ENCODE results near the gene THRB.

Gene THRB

DNA sequence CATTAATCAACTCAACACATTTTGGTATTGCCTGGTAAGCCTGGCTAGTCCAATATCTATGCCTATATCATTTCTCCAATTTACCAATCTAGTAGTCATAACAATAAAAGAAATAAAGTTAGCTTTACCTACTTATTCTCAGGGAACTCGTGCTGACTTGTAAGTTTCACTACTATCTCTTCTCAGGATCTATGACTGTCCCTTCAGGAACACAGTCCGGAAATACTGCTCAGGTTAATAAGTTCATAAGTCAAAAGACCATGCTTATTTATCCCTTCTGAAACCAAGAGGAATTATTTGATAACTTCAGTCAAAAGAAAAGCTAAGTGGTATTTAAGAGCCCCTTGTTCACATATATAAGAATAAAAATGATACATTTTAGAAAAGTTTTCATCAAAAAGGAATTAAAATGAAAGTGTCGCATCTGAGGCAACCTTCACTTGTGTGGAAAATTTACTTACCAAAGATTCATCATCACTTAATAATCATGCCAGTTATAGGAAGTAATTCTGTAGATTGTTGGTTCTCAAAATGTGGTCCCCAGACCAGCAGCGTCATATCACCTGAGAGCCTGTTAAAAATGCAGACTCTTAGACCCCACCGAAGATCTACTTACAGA is 15.5 kb upstream of the THRB start:
- DNase-seq = no peak

DNA sequence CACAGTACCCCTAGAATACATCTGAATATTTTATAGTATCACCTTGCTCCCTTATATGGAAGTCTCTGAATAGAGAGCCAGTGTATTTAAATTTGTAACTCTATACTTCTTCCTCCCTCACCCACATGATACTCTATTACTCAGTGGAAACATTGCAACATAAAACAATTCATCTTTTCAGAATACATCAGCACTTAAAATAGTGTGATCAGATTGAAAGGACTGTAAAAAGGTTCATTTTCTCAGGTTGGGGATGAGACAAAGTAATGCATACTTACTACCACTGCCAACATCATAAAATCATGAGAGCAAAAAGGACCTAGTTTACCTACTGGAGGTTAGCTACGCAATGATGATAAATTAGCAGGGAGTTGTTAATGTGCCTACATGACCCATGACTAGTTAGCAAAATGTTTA is 13.8 kb upstream of the THRB start:
- no peak for DNase-seq

DNA sequence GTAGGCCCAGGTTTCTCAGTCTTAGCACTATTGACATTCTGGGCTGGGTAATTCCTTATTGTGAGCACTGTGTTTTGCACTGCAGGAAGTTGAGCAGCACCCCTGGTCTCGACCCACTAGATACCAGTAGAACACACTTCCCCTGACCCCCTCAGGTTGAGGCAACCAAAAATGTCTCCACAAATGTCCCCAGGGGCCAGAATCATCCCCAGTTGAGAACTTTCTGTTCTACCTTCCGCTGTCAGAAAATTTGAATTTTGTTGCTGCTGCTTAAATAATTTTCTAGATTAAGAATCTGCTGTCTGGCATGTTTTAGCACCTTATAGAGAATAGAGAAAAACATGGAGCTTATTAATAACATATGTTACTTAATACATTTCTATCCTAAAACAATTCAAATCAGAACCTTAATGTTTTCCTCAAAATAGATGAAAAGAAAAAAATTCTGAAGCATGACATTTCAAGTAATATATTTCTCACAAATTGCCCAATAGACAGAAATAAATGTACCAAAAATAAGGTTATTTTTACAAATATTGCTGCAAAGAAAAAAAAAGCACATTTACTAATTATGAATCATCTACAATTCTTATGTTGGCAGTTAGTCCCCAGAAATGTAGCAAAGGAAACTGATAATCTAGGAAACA is 13.2 kb upstream of the THRB start:
- no peak for DNase-seq

DNA sequence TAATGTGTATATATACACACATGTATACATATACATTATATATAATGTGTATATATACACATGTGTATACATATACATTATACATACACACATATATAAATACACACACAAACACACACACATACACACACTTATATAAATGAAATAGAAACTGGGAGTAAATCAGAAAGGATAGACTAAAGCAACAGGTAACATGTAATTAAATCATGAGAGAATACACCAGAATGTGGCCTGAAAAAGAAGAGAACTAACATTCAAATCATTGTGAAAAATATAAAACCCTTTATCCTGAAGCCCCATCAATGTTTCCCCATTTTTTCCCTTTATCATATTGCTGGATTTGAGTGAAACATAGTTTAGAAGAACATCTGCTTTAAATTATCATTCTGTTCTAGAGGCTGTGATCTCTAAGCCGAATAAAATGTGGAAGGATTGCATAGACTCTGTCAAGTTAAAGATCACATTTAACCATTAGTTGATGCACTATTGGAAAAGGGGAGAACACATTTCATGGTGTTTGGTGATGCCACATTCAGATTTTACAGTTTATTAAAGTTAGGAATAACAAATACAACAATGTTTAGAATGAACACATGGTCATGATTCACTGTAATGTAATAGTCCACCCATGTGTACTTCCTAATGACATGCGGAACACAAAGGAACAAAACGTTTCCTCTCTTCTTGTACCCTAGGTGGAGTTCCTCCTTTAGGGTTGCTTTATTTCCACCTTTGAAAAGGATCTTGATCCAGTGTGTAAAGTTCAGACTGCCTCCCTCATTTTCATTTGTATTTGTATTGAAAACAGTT is 12.5 kb upstream of the THRB start:
- no peak for DNase-seq

DNA sequence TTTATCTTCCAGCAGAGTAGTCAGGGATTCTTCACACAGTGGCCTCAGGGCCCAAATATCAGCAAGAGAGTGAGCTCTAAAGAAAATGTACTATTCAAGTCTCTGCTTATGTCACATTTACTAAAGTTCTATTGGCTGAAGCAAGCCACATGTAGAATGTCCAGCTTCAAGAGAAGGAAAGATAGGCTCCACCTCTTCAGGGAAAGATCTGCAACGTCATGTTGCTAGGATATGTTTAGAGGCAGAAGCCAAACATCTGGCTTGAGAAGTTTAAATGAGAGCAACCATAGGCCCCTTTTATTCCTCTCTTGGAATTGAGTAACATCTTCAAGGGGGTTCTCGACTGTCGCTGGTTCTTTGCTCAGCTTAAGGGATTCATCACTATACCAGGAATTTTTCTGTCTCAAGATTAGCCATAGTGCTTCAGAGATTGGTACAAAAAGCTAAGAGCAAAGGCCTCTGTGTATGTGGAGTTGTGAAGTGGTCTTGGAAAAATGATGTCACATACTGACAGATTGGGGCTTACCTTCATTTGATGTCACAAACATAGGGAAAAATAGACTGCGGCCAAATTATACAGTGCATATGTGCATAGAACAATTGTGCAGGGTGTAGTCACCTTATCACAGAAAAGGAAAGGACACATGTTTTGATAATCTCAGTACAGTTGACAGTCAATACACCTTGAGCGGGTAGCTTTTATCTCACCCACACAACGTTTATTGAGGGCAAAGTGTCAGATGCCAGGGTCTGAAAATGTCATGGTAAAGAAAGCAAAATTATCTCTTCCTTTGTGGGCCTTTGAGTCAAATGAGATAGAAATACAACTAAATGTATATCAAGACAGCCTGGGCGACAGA is 11.3 kb upstream of the THRB start:
- peak; percentile 94 for DNase-seq

DNA sequence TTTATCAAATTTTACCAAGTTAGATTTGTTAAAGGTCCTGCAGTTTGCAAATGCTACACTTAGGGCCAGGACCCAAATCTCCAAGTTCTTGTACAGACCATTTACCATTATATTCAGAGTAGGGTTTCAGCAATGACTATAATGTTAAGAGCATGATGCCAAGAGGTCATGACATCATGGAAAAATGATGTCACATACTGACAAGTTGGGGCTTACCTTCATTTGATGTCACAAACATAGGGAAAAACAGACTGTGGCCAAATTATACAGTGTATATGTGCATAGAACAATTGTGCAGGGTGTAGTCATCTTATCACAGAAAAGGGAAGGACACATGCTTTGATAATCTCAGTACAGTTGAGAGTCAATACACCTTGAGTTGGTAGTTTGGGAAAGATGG is 10.1 kb upstream of the THRB start:
- DNase-seq = peak; percentile 37

DNA sequence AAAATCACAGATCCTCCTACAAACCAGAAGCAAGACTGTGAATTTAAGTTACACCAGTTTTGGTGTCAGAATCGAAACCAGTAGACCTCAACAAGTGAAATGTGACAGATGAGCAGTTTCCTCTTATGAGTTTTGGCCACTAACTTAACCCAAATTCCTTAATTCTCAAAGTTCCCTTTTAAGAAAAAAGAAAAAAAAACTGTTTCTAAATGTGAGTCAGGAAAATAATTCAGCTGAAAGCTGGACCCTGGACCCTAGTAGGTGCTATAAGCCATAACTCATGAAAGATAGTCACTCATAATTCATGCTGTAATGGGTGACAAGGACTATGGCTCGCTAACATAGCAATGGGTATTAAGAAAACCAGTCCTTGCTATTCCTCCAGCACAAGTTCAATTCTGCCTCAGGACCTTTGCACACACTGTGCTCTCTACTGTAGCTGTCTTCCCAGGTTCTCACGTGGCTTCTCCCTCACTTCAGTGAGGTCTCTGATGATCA is 9.0 kb upstream of the THRB start:
- no peak for DNase-seq

DNA sequence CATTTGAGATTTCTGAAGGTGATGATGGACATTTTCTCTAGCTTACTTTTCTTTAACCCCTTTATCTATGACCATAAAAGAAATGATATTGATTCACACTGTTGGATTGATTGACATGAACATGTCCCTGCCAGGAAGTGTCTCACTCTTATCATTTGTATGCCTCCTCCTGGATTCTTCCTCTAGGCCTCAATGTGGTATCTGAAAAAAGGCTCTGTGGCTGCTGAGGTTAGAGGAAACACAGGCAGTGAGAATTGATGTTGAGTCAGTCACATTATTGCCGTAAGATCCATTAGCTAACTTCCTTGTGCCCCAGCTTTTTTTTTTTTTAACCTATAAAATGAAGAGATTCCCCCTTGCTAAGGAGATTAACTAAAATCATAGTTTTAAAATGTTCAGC is 8.0 kb upstream of the THRB start:
- DNase-seq = peak; percentile 72

DNA sequence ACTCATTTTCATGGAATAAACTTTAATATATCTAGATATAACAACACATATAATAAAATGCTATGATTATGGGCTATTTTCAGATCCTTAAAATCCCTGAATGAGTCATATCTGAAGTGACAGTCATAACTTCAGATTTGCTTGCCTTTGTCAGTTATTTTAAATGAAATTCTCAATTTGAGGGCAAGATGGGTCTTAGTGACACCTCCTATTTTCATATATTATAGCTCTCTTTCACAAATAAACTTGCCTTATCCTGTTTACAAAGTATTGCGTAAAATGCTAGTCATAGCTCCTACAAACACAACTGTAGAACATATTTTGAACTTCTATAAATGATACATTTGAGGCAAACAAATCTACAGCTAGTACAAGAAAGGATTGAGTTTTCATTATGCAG is 6.2 kb upstream of the THRB start:
- DNase-seq = no peak

DNA sequence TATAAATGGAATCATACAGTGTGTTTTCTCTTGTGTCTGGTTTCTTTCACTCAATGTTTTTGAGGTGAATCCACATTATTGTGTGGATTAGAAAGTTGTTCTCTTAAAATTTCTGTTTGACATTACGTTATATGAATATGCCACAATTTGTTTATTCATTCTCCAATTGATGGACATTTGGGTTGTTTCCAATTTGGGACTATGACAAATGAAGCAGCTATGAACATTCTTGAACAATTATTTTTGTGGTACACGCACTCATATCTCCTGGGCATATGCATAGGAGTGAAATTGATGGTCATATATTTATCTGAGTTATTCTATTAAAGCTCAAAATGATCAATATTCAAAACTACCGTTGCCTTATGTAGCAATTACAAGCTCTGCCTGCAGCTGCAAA is 5.3 kb upstream of the THRB start:
- DNase-seq = no peak

DNA sequence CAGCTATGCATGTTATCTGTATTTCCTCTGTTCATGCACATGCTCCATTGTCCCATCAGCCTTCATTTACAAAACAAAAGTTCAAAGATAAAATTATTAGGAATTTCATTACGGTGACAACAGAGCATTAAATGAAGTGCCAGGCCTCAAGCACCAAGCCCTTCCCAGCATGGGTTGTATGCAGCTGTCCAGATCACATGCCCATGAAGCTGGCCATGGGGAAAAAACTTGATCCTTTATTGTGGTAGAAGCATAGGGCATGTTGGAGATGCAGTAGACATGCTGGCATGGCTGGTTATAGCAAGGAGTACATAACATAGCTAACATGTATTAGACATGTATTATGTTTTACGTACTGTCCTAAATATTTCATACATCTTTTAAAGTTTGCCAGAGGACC is 4.1 kb upstream of the THRB start:
- DNase-seq = no peak

DNA sequence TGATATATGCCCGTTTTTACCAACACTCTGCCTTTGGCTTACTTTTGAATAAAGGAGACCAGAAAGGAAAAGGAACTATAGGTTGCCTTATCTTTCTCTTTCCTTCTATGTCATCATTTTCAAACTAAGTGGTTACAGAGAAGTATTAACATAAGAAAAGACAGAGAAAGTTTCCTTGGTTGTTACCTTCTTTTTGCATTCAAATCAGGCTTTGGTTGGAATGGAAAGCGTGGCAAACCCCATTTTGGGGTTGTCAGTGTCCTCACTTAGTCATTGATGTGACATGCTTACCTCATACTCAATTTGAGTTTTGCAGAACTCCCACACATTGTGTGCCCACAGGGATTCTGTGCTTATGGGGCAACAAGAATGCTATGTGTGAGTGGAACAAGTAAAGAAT is 3.7 kb upstream of the THRB start:
- DNase-seq = no peak

DNA sequence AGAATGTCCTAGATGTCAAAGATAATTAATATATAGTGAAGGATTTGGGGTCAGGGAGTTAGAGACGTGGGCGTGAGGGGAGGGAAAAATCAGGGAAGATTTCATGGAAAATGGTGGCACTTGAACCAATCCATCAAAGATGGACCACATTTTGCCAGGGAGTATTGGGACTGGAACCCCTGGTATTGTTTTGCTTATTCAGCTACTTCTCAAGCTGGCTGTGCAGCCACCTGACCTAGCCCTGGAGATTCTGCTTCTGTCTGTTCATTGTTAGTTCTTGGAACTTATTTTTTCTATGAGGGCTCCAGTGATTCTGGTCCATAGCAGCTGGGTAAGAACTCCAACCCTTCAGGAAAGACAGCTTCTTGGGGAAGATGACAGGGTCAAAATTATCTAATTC is 3.3 kb upstream of the THRB start:
- no peak for DNase-seq

DNA sequence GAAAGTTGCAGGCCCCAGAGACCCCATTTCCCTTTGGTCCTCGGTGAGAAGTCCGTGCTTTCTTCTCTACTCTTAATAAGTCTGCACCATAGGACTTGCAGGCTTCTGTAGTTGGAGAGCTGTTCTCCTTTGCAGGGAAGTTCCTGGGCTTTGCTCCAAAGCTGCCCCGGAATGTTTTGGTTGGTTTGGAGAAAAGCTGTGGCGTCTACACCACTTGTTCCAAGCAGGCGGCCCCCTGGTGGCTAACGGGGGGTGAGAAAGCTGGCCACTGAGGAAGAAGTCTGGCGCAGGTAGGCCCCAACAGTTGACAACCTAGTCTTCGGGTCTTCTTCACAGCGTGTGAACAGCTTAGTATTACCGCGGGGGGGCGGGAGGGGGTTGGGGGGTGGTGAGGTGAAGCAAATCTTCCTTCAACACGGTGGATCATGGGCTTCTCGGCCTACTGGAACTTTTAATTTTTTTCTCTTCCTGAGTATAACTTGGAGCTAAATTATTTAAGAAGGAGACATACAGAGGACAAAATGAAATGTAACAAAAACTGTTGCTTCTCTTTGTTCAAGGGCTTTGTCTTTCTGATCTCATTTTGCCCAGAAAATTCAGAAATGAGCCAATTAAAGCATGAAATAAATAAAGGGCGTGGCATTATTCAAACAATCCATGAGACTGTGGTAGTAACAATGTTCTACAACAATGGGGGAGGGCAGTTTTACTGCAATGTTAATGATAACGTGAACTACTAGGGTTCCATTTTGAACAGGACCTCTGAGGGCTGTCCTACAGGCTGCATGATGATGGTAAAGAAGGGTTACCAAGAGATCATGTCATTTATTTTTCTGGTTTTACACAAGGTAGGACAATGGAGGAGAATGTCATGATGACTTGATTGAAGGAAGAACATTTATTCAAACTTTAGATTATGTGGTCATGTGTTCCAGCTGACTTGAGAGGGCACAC is 2.2 kb upstream of the THRB start:
- DNase-seq = peak; percentile 85

DNA sequence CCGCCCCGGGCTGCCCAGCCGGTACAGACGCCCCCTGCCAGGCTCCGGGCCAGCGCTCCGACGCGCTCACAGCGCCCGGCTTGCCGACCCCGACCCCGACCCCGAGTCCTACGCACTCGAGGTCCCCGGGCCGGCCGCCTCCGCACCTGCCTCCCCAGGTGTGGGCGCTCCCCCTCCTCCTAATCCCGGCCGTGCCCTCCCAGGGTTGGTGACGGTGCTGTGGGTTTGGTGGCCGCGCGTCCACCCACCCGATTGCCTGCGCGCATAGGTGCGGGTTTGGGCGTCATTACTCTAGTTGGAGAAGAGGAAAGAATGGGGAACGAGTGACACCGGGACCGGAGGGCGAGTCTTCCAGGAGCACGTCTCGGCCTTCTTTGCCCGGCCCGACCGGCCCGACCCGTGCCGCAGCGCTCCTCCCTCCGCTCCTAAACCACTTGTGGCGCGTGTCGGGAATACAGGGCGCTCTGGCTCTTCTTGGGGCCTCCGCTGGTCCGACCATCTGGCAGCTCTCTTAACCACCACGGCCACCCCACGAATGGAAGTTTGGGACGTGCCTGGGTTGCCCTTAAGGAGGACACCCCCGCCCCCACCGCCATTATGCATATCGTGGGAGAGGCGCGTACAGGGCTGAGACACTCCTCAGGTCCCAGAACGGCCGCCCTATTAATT is 810 bp upstream of the THRB start:
- peak; percentile 78 for DNase-seq

DNA sequence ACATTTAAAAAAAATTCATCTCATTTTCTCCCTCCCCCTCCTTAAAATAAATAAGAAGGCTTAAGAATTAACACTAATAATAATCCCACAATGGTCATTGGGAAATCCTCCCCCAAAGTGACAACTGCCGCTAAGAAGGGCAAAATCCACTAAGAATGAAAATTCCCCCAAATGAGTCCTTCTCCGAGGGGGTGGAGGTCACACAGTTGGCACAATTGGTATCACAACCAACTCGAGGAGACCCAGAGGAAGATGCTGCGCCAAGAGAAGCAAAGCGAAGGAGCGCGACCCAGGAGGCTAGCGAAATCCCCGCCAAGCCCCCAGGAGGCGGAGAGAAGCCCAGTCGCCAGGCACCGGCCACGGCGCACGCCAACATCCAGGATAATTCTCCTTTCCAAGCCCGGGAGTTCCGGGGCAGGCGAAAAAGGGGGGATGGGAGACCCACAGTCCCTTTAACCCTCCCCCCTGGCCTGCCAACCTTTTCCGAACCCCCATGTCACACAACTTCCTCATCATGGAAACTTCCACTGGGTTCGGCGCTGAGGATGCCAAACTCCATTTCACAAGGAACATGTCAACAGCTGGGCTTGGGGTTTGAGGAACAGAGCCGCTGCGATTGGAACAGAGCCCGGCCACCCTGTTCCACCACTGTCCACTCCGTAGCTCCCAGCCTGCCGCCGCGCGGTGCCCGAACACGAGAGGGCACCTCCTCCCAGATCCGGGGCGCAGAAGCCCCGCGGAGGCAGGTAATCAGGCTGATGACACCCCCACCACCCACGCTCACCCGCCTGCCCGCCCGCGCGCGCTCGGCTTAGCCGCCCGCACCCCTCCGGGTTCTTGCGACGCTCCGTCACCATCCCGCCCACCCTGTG is 668 bp downstream of the THRB start:
- peak; percentile 74 for DNase-seq

DNA sequence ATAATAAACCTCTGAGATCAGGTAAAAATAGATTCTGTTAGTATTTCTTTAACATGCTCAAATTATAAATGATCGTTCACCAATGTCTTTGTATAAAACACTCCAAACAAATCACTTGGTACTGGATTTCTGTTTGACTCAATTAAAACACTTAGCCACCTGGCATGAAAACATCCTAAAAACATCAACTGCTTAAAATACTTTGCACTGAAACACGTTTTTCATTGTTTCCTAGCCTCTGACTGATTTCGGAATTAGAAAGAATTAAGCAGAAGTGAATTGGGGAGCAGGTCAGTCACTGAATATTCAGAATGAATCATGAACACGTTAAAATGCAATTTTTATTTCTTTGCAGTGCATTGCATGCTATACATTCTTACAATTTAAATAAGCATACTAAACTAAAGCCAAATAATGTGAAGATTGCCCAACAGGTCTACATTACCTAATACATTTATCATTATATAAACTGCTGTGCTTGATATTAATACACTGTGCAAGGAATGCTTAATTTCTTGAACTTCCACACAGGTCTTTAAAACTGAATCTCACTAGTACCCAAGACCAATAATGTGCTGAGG is 1.6 kb downstream of the THRB start:
- DNase-seq = no peak

DNA sequence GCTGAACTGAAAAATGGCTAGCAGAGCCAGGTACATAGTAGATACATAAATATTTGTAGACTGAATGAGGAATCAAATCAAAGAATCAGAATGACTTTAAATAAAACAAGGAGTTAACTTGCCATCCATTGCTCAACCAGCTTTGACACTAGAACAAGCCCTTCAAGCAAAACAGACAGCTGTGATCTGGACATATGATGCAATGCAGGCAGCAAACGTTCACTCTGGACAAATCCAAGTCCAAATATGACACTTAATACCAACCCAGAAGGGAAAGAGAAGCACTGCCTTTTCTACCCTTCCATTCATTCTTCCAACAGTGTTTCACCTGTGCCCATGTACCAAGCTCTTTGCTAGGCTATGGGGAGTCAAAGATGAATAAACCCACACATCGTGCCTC is 4.5 kb downstream of the THRB start:
- no peak for DNase-seq

DNA sequence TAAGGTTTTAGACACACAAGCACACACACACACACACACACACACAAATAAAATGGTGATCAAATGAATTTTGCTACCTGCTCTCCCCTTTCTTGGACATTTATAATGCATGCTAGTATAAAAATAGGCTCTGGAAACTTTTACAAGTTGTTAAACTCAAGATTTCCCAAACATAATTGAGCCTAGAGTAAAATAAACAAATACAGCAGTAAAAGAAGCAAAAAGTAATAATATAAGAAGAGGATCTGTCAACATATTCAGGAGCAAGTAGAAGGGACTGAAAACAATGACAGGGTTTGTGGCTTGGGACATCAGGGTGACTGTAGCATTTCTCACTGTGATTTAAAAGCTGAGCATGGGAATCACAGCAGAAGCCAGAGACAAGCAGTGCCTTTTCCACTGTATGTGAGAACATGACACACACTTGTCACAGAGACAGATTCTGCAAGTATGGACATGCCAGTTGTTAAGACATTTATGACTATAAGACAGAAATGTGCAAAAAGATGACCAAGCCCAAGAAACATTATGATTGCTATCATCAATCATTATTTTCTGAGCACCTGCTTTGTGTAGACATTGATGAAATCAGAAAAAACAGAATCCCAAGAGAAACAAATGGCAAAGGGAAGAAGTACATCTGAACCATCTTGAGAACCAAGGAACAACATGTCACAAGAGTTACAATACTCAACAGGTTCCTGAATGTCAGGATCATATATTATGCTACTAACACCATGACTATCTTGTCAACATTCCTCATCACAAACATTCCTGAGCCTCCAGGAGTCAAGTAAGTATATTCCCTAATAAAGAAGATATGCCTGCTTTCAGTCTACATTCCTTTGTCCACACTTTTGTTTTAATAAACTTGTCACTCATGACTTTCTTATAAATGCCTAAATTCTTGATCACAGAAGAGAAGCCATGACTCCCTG is 7.1 kb downstream of the THRB start:
- DNase-seq = no peak

All from hematopoietic multipotent progenitor cell treated with erythropoietin and hydrocortisone succinate and interleukin-3 and kit ligand, for 8 days (in vitro differentiated cells).